SK-N-MC (cell line): ENCODE data around the gene AFF3.
"Not testable (repeated sequence)": the region's sequence is repeated elsewhere in the genome, so short reads cannot be mapped to it uniquely, and the experiment has no call there.

Experiments
- DNase-seq: peaks from one replicate; pipeline ENCODE4 v3.0.0-alpha.2; 2011; ENCODE audit warnings: low read depth, low spot score
- H3K27ac ChIP-seq: fragments of 200-600 bp; sonication (generic); 2 replicates; pipeline ENCODE4 v1.5.1; 2016; ENCODE audit warnings: mixed run types
- H3K36me3 ChIP-seq: fragments of 200-600 bp; sonication (generic); 2 replicates; pipeline ENCODE4 v1.6.1; 2017; ENCODE audit warnings: antibody characterized with exemption, low read length, mixed read lengths; ENCODE audit not compliant: insufficient read depth
- H3K4me3 ChIP-seq: fragments of 200-600 bp; sonication (generic); 2 replicates; pipeline ENCODE4 v1.5.1; 2016
- H3K9ac ChIP-seq: fragments of 200-600 bp; sonication (generic); 2 replicates; pipeline ENCODE4 v1.8.0; 2017; ENCODE audit warnings: mixed run types, mixed read lengths; ENCODE audit not compliant: insufficient read length
- H3K9me3 ChIP-seq: fragments of 200-600 bp; sonication (generic); 2 replicates; pipeline ENCODE4 v1.6.1; 2017; ENCODE audit warnings: low read depth, mild to moderate bottlenecking, antibody characterized with exemption, low read length, moderate library complexity, mixed read lengths
- EZH2 ChIP-seq: fragments of 200-600 bp; sonication (generic); IDR thresholded peaks from one replicate; pipeline ENCODE4 v1.6.1; 2017; ENCODE audit warnings: antibody characterized with exemption
- FOXP2 ChIP-seq: optimal IDR thresholded peaks from 2 replicates; pipeline ENCODE3; 2011; ENCODE audit warnings: mild to moderate bottlenecking, moderate library complexity; ENCODE audit not compliant: insufficient read depth; ENCODE audit errors: extremely low read length, control extremely low read depth
- POLR2AphosphoS5 ChIP-seq: IDR thresholded peaks from 2 replicates; pipeline ENCODE4 v1.6.1; 2012; ENCODE audit warnings: mild to moderate bottlenecking, low read depth, low read length, borderline replicate concordance

Gene AFF3

DNA sequence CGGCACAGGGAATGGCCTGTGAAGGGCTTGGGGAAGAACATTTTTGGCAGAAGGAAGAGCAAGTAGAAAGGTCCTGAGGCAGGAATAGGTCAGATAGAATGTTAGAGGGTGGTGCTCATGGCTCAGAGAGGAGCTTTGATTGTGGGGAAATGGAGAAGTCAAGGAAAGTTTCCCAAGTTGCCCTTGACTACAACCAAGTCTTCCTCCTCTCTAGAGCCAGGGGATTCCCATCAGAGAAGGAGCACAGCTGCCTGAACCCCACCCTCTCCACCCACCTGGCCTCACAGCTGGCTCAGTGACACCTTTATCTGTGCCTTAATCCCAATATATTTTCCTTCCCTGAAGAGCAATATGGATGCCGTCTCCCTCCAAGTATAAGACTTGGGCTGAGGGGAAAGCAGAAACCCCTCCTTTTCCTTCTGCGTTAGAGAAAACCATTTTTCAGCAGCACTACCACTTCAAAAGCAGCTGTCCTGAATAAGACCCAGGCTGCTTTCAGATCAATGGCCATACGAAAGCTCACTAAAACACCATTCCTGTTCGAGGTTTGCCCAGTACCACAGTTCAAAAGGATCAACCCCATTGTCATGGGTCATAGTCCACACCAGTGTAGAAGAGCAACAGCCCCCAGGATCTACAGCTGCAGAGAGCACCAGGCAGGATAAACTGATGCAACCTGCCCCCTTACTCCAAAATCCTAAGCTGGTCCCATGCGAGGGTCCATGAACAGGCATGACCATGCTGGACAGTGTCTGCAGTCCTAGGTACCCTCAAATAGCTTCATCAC is 199.6 kb downstream of the AFF3 start:
- TF ChIP-seq EZH2 (no peak), FOXP2 (no peak), POLR2AphosphoS5 (no peak)
- Histone ChIP-seq H3K36me3 (no peaks in the 10 kb centered on the region), H3K9ac (no peak overlapping the region), H3K9me3 (no peaks in the 10 kb centered on the region), H3K4me3 (no peak overlapping the region), H3K27ac (no peak overlapping the region)
- DNase-seq: no peak

DNA sequence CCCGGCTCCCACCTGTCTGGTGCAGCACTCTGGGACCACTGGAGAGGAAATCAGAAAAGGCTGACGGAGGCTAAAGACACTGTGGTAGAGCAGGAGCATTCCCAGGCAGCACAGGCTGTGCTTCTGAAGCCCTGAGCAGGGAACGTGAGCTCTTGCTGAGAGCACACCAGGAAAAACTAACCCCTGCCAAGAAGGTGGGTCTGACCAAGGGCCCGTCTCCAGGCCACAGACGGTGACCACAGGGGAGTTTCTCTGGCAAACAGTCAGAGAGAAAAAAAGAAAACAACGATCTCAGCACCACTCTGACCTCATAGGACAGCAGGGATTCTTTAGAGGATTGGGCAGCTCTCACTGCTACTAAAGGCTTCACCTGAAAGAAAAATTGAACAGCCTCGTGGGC is 201.4 kb downstream of the AFF3 start:
- H3K36me3 ChIP-seq: no peaks in the 10 kb centered on the region
- no peaks in the 10 kb centered on the region for H3K9me3 ChIP-seq
- no peak overlapping the region for H3K9ac ChIP-seq
- TF ChIP-seq FOXP2 (no peak), POLR2AphosphoS5 (no peak), EZH2 (no peak)
- DNase-seq: no peak
- H3K27ac ChIP-seq: no peak overlapping the region
- H3K4me3 ChIP-seq: no peak overlapping the region

DNA sequence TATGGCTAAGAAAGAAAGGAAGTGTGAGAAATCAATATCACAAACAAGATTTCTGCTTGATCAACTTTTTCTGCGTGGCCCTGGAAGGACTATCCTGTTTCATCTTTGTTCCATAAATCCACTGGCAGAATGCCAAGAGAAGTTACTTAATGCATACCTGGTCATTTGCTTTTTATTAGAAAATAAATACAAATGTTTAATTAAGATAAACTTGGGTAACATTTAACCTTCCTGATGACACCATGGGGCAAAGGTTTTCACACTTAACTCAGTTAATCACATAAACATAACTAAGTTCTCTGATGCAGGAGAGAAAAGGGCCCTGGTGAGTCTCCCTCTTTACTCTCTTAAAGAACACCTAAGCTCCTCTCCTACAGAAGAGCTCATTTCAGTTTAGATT is 203.3 kb downstream of the AFF3 start:
- DNase-seq: no peak
- TF ChIP-seq FOXP2 (no peak), EZH2 (no peak), POLR2AphosphoS5 (no peak)
- no peak overlapping the region for H3K4me3 ChIP-seq

GRCh38 chr2:99938250-99938649 is 204.1 kb downstream of the AFF3 start:
- TF ChIP-seq EZH2 (no peak), POLR2AphosphoS5 (no peak), FOXP2 (no peak)
- Histone ChIP-seq H3K4me3 (no peak overlapping the region), H3K27ac (no peak overlapping the region), H3K36me3 (no peaks in the 10 kb centered on the region), H3K9ac (no peak overlapping the region), H3K9me3 (no peaks in the 10 kb centered on the region)
- DNase-seq: no peak

More for the DNA sequence above, 203.3 kb downstream of the AFF3 start:
- H3K27ac ChIP-seq: no peak overlapping the region
- H3K36me3 ChIP-seq: no peaks in the 10 kb centered on the region
- no peaks in the 10 kb centered on the region for H3K9me3 ChIP-seq
- H3K9ac ChIP-seq: no peak overlapping the region

- H3K27ac ChIP-seq: no peak overlapping the region
- TF ChIP-seq EZH2 (no peak), FOXP2 (no peak), POLR2AphosphoS5 (no peak)
- no peak for DNase-seq
- H3K4me3 ChIP-seq: no peak overlapping the region
- no peak overlapping the region for H3K9ac ChIP-seq
- H3K36me3 ChIP-seq: no peaks in the 10 kb centered on the region
- H3K9me3 ChIP-seq: no peaks in the 10 kb centered on the region
These were observed 206.3 kb downstream of the AFF3 start for GRCh38 chr2:99936065-99936464.

DNA sequence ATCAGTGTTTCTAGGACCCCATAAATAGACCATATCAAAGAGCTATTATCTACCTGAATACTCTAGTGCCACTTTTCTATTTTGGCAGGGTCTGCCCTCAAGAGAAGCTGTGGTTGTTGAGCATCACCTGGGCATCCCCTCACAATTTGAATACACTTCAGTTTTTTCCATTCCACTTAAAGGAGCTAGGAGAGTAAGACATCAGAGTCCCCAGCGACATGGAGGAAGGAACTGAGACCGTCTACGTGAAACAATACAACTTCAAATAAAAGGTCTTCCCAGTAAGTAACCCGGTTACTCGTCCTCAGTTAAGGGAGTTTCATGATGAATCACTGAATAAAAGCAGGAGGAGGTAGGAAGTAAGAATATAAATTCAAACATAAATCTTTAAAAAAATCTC is 206.7 kb downstream of the AFF3 start:
- no peak for TF ChIP-seq EZH2
- no peak for TF ChIP-seq FOXP2
- TF ChIP-seq POLR2AphosphoS5: no peak
- H3K36me3 ChIP-seq: no peaks in the 10 kb centered on the region
- H3K4me3 ChIP-seq: no peak overlapping the region
- no peak overlapping the region for H3K9ac ChIP-seq
- no peak overlapping the region for H3K27ac ChIP-seq
- H3K9me3 ChIP-seq: no peaks in the 10 kb centered on the region
- DNase-seq: no peak

DNA sequence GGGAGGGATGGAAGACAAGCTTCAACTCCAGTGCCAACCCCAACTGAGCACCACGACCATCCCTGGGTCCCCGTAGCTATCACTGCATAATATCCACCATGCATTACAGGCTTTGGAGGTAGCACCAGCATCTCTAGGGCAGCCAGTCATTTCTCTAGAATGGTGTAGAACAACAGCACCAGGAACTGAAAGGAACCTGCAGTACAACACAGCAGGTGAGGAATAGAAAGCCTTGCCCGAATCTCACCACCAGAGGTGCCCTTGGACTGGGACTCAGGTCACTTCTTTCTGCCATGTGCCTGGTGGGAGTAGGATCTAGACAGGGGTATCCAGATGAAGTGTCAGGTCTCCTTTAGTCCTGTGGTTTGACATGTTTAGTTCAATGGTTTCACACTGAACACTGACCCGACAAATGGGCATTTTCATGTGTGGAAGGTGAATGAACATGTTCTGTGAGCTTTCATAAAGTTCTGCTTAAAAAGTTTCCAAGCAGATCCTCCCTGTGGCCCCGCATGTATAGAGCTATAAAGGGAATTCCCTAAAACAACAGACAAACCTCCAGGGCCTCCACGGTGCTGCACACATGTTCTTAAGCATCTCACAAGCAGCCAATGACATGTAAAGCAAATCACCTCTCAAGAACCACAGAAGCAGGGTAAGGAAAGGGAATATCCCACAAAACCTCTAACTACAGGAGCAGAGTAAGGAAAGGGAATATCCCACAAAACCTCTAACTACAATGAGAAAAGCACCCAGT is 208.3 kb downstream of the AFF3 start:
- H3K4me3 ChIP-seq: no peak overlapping the region
- H3K36me3 ChIP-seq: no peaks in the 10 kb centered on the region
- DNase-seq: no peak
- no peak overlapping the region for H3K27ac ChIP-seq
- no peak for TF ChIP-seq FOXP2
- TF ChIP-seq EZH2: no peak
- TF ChIP-seq POLR2AphosphoS5: no peak
- no peak overlapping the region for H3K9ac ChIP-seq
- no peaks in the 10 kb centered on the region for H3K9me3 ChIP-seq

DNA sequence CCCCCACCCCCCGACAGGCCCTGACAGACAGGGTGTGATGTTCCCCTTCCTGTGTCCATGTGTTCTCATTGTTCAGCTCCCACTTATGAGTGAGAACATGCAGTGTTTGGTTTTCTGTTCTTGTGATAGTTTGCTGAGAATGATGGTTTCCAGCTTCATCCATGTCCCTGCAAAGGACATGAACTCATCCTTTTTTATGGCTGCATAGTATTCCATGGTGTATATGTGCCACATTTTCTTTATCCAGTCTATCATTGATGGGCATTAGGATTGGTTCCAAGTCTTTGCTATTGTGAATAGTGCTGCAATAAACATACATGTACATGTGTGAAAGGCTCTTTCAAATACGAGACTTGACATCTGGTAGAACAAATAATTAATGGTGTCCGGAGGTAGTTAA is 208.9 kb downstream of the AFF3 start:
- not testable (repeated sequence) for H3K36me3 ChIP-seq, DNase-seq, H3K9me3 ChIP-seq, H3K9ac ChIP-seq, H3K4me3 ChIP-seq, H3K27ac ChIP-seq
